KMS-11 (cell line): Measurements from ENCODE around the gene BPGM.

ENCODE experiments used
- H2AFZ ChIP-seq: fragments of 200-600 bp; sonication (generic); 2 replicates; pipeline ENCODE4 v1.6.1; 2016; ENCODE audit warnings: antibody characterized with exemption, mixed run types, low read depth
- H3K27ac ChIP-seq: fragments of 200-600 bp; sonication (generic); 2 replicates; pipeline ENCODE4 v1.6.1; 2016; ENCODE audit warnings: mild to moderate bottlenecking, mixed run types
- H3K27me3 ChIP-seq: fragments of 200-600 bp; sonication (generic); 2 replicates; pipeline ENCODE4 v1.6.1; 2017; ENCODE audit warnings: mild to moderate bottlenecking, low read depth, mixed run types, moderate library complexity; ENCODE audit not compliant: insufficient read depth
- H3K36me3 ChIP-seq: fragments of 200-600 bp; sonication (generic); 2 replicates; pipeline ENCODE4 v1.6.1; 2017; ENCODE audit warnings: mild to moderate bottlenecking, mixed run types; ENCODE audit not compliant: insufficient read depth
- H3K4me1 ChIP-seq: fragments of 200-600 bp; sonication (generic); 2 replicates; pipeline ENCODE4 v1.6.1; 2016; ENCODE audit warnings: mild to moderate bottlenecking, low read depth, mixed run types; ENCODE audit not compliant: poor library complexity, severe bottlenecking
- H3K4me2 ChIP-seq: fragments of 200-600 bp; sonication (generic); 2 replicates; pipeline ENCODE4 v1.7.0; 2016; ENCODE audit warnings: mild to moderate bottlenecking, mixed run types
- H3K4me3 ChIP-seq: fragments of 200-600 bp; sonication (generic); IDR thresholded peaks from 2 replicates; pipeline ENCODE4 v1.6.1; 2017; ENCODE audit warnings: low read depth, low read length, mixed read lengths; ENCODE audit not compliant: insufficient read depth
- H3K79me2 ChIP-seq: fragments of 200-600 bp; sonication (generic); 2 replicates; pipeline ENCODE4 v1.6.1; 2016; ENCODE audit warnings: low read depth, mixed run types; ENCODE audit not compliant: insufficient read depth
- H3K9ac ChIP-seq: fragments of 200-600 bp; sonication (generic); 2 replicates; pipeline ENCODE4 v1.6.1; 2016; ENCODE audit warnings: mild to moderate bottlenecking, mixed run types
- H4K20me1 ChIP-seq: fragments of 200-600 bp; sonication (generic); 2 replicates; pipeline ENCODE4 v1.6.1; 2016; ENCODE audit warnings: mild to moderate bottlenecking, mixed run types; ENCODE audit not compliant: insufficient read depth
- TF ChIP-seq, protein P1 (sequence below): fragments of 200-600 bp; sonication (generic); conservative IDR thresholded peaks from 2 replicates; pipeline ENCODE4 v1.6.1; 2017; ENCODE audit warnings: low read depth, mild to moderate bottlenecking, antibody characterized with exemption, low read length, moderate library complexity, mixed read lengths

Gene BPGM

GRCh38 chr7:134676743-134677142 is 30.1 kb downstream of the BPGM start:
- Histone ChIP-seq H4K20me1 (no peaks in the 10 kb centered on the region), H2AFZ (no peak overlapping the region), H3K9ac (no peak overlapping the region), H3K79me2 (no peaks in the 10 kb centered on the region), H3K4me1 (no peaks in the 10 kb centered on the region), H3K36me3 (no peaks in the 10 kb centered on the region), H3K4me3 (no peak overlapping the region), H3K27ac (no peak overlapping the region), H3K27me3 (no peaks in the 10 kb centered on the region), H3K4me2 (no peak overlapping the region)
- TF ChIP-seq, protein P1, sequence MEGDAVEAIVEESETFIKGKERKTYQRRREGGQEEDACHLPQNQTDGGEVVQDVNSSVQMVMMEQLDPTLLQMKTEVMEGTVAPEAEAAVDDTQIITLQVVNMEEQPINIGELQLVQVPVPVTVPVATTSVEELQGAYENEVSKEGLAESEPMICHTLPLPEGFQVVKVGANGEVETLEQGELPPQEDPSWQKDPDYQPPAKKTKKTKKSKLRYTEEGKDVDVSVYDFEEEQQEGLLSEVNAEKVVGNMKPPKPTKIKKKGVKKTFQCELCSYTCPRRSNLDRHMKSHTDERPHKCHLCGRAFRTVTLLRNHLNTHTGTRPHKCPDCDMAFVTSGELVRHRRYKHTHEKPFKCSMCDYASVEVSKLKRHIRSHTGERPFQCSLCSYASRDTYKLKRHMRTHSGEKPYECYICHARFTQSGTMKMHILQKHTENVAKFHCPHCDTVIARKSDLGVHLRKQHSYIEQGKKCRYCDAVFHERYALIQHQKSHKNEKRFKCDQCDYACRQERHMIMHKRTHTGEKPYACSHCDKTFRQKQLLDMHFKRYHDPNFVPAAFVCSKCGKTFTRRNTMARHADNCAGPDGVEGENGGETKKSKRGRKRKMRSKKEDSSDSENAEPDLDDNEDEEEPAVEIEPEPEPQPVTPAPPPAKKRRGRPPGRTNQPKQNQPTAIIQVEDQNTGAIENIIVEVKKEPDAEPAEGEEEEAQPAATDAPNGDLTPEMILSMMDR = no peak

DNA sequence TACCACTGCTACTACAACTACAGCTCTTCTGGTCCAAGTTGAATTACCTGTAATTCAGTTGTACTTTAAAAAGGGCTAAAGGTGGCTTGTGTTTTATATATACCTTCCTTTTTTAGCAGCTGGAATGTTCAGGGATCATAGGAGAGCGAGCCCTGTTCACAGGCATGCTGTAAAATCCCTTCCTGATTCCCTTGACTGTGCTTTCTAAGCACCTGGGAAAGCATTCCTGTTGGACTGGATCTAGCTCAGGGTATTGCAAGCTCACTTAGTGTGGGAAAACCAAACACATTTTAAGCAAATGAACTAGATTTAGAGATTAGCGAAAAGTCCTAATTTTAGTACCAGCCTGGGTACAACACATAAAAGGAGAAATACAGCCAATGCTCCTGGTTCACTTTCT is 31.5 kb downstream of the BPGM start:
- Histone ChIP-seq H3K79me2 (no peaks in the 10 kb centered on the region), H2AFZ (no peak overlapping the region), H4K20me1 (no peaks in the 10 kb centered on the region), H3K9ac (no peak overlapping the region), H3K27me3 (no peaks in the 10 kb centered on the region), H3K4me3 (no peak overlapping the region), H3K27ac (no peak overlapping the region), H3K4me1 (no peaks in the 10 kb centered on the region), H3K36me3 (no peaks in the 10 kb centered on the region), H3K4me2 (no peak overlapping the region)
- TF ChIP-seq, protein P1 = no peak

DNA sequence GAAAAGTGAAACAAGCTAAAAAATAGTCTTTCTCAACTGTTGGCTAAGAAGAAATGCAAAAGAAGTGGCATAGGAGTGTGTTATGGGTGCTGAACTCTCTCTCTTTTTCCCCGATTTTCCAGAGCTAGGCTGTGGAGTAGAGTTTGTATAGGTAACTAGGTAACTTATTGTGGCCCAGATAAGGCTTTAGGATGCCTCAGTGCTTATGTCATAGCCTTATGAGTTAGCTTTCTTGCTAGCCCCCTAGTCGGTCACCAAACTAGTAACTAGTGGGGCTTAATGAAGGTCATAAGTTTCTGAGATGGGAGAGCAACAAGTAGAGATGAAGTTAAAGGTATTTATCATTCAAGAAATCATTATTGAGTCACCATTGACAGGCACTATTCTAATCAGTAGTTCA is 32.4 kb downstream of the BPGM start:
- Histone ChIP-seq H3K36me3 (no peaks in the 10 kb centered on the region), H2AFZ (no peak overlapping the region), H3K4me3 (no peak overlapping the region), H3K4me1 (no peaks in the 10 kb centered on the region), H3K4me2 (no peak overlapping the region), H3K9ac (no peak overlapping the region), H3K79me2 (no peaks in the 10 kb centered on the region), H3K27me3 (no peaks in the 10 kb centered on the region), H4K20me1 (no peaks in the 10 kb centered on the region), H3K27ac (no peak overlapping the region)
- TF ChIP-seq, protein P1 = no peak

GRCh38 chr7:134684165-134684564 is 37.5 kb downstream of the BPGM start:
- Histone ChIP-seq H3K9ac (no peak overlapping the region), H2AFZ (no peak overlapping the region), H3K4me2 (no peak overlapping the region), H3K4me3 (no peak overlapping the region), H3K27ac (no peak overlapping the region), H3K4me1 (no peaks in the 10 kb centered on the region), H3K79me2 (no peaks in the 10 kb centered on the region), H3K36me3 (no peaks in the 10 kb centered on the region), H4K20me1 (no peaks in the 10 kb centered on the region), H3K27me3 (no peaks in the 10 kb centered on the region)
- TF ChIP-seq, protein P1 = no peak
